ENCODE data around the gene ARHGAP5. TPM values are rescaled to one million over a fixed set of nuclear protein-coding genes. Genes with fewer than 3 reads are reported as not detected.

Gene ARHGAP5
- total RNA-seq, 6 experiments from 2014 or later = 75.4 to 101 (median 82.2) TPM

DNA sequence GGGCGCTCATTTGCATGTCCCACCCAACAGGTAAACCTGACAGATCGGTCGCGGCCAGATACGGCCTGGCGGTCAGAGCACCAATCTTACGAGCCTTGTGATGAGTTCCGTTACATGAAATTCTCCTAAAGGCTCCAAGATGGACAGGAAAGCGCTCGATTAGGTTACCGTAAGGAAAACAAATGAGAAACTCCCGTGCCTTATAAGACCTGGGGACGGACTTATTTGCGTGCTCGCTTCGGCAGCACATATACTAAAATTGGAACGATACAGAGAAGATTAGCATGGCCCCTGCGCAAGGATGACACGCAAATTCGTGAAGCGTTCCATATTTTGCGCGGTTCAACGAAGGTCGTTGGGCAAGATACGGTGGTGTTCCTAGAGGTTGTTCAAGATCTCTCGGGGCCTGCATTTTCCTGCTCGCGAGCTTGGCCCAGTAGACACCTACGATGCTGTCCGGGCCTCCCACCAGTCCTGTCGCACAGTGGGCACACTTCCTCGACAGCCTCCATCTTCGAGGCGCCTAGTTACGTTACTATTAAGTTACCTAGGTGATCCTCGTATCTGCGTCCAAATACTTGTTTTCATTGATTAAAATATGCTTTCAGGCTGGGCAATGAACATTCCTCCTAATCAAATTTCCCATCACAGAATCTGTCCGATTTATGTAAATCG, 124.8 kb downstream of the ARHGAP5 start, which contains the start of gene RNU6-7:
TSS of gene RNU6-7 (plus strand) at position 230 of the 675 bp plus-strand sequence.
- Mint-ChIP-seq H3K27me3 (ENCODE audit: insufficient read depth) (peaks cover 10% of the 10 kb centered on the region), H3K36me3 (ENCODE audit: low read depth) (no peaks in the 10 kb centered on the region), H3K9me3 (no peaks in the 10 kb centered on the region), H3K4me3 (peak within 1 kb of the TSS; percentile 91), H3K4me1 (ENCODE audit: low read depth) (peaks cover 41% of the 10 kb centered on the region), H3K27ac (peak within 1 kb of the TSS; percentile 97)
- no peak for DNase-seq
- no peak for TF ChIP-seq CTCF (IDR thresholded peaks at IDR 0.05)

GRCh38 chr14:32202491-32202997, 125.4 kb downstream of the ARHGAP5 start:
- Mint-ChIP-seq H3K4me1 (ENCODE audit: low read depth) (peaks cover 41% of the 10 kb centered on the region), H3K27ac (peak overlapping the region; percentile 97), H3K9me3 (no peaks in the 10 kb centered on the region), H3K27me3 (ENCODE audit: insufficient read depth) (peaks cover 10% of the 10 kb centered on the region), H3K4me3 (peak overlapping the region; percentile 91), H3K36me3 (ENCODE audit: low read depth) (no peaks in the 10 kb centered on the region)
- DNase-seq = no peak
- TF ChIP-seq CTCF (IDR thresholded peaks at IDR 0.05) = no peak

DNA sequence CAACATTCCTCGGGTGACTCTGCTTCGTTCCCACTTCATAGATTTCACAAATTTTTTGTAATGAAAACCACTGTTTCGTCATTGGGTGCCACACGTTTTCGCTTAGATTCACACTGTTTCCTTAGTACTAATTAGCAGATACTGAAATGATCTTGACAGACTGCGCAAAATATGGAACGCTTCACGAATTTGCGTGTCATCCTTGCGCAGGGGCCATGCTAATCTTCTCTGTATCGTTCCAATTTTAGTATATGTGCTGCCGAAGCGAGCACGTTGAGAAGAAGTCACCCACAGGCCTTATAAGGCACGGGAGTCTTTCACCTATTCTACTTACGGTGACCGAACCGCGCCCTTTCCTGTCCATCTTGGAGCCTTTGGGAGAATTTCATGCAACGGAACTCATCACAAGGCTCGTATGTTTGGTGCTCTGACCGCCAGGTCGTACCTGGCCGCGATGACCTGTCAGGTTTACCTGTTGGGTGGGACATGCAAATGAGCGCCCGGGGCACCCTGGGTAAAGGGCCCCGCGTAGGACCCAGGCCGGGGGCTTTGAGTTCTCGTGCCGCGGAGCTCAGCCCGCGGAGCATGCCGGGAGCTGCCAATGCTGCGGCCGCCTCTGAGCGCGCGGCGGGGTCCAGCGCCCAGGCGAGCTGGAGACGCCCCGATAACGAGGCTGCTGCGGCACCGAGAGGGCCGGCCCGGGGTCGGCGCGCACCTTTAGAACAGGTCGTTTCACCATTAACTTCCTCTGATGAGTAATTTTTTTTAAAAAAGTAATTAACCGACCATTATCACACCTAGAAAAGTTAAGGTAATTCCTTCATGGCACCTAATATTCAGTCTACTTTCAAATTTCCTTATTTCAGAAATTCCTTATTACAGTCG, 126.1 kb downstream of the ARHGAP5 start, which contains the start of gene RNU6-8:
TSS of gene RNU6-8 (minus strand) at position 272 of the 885 bp plus-strand sequence.
- H3K4me3 Mint-ChIP-seq = peak within 1 kb of the TSS; percentile 91
- no peaks in the 10 kb centered on the region for H3K9me3 Mint-ChIP-seq
- H3K36me3 Mint-ChIP-seq (ENCODE audit: low read depth) = no peaks in the 10 kb centered on the region
- H3K27ac Mint-ChIP-seq = peak within 1 kb of the TSS; percentile 97
- DNase-seq = peak; percentile 82
- peaks cover 41% of the 10 kb centered on the region for H3K4me1 Mint-ChIP-seq (ENCODE audit: low read depth)
- peaks cover 10% of the 10 kb centered on the region for H3K27me3 Mint-ChIP-seq (ENCODE audit: insufficient read depth)
- no peak for TF ChIP-seq CTCF (IDR thresholded peaks at IDR 0.05)

GRCh38 chr14:32203928-32204357, 126.8 kb downstream of the ARHGAP5 start:
- Mint-ChIP-seq H3K4me3 (peak overlapping the region; percentile 91), H3K36me3 (ENCODE audit: low read depth) (no peaks in the 10 kb centered on the region), H3K4me1 (ENCODE audit: low read depth) (peaks cover 41% of the 10 kb centered on the region), H3K27ac (0 out of 2 replicates have a peak overlapping the region, but pooled peaks have one; percentile 5), H3K27me3 (ENCODE audit: insufficient read depth) (peaks cover 7% of the 10 kb centered on the region), H3K9me3 (no peaks in the 10 kb centered on the region)
- DNase-seq = no peak
- TF ChIP-seq CTCF (IDR thresholded peaks at IDR 0.05) = no peak

GRCh38 chr14:32205554-32205953, 128.4 kb downstream of the ARHGAP5 start:
- Mint-ChIP-seq H3K36me3 (ENCODE audit: low read depth) (no peaks in the 10 kb centered on the region), H3K4me3 (no peak overlapping the region), H3K27me3 (ENCODE audit: insufficient read depth) (peaks cover 7% of the 10 kb centered on the region), H3K9me3 (no peaks in the 10 kb centered on the region), H3K4me1 (ENCODE audit: low read depth) (peaks cover 41% of the 10 kb centered on the region), H3K27ac (no peak overlapping the region)
- no peak for DNase-seq
- no peak for TF ChIP-seq CTCF (IDR thresholded peaks at IDR 0.05)

All from HFFc6 (cell line).